Upper lobe of right lung (tissue), 1 donor: Measurements from ENCODE around the gene GCG. TPM values are rescaled to one million over a fixed set of nuclear protein-coding genes. Genes with fewer than 3 reads are reported as not detected.

Experiments
- ATAC-seq: fragments of 200-7000 bp; cut with Tn5 transposase; one replicate; pipeline ENCODE4 v1.9.1; 2020; ENCODE audit warnings: mild to moderate bottlenecking, moderate library complexity
- DNase-seq: peaks from one replicate; pipeline ENCODE4 v3.0.0-alpha.2; 2020
- H3K27ac ChIP-seq: fragments of 200-600 bp; one replicate; pipeline ENCODE4 v1.8.0; 2022
- H3K27me3 ChIP-seq: fragments of 200-600 bp; one replicate; pipeline ENCODE4 v1.8.0; 2022; ENCODE audit warnings: mild to moderate bottlenecking
- H3K36me3 ChIP-seq: fragments of 200-600 bp; one replicate; pipeline ENCODE4 v1.8.0; 2022
- H3K4me1 ChIP-seq: fragments of 200-600 bp; one replicate; pipeline ENCODE4 v1.8.0; 2022
- H3K4me3 ChIP-seq: fragments of 200-600 bp; one replicate; pipeline ENCODE4 v1.8.0; 2022; ENCODE audit warnings: mild to moderate bottlenecking
- H3K9me3 ChIP-seq: fragments of 200-600 bp; one replicate; pipeline ENCODE4 v1.8.0; 2022
- CTCF ChIP-seq: fragments of 200-600 bp; IDR thresholded peaks from one replicate; pipeline ENCODE4 v1.8.0; 2022; ENCODE audit warnings: antibody characterized with exemption
- intact Hi-C: fragments of 100-400 bp; cut with DNase I; formaldehyde crosslinking; loops from one replicate; pipeline ENCODE4 v1.11.0; 2022
- total RNA-seq: library from RNA; stranded (reverse); fragmentation: NEBNext Ultra II Directional; extraction: Animal tissue kit (Norgen Biotek cat#: 25700); gene quantifications from one replicate; pipeline ENCODE4 v1.2.1, GENCODE V29; 2021
- donor health status: DM: no; HTN: yes; CAD: no; lungs with severe emphysema.

Gene GCG
- total RNA-seq, 1 donor from 2014 or later: not detected

GRCh38 chr2:162164802-162165201, 12.8 kb upstream of the GCG start:
- intact Hi-C loops: no loop called here
- Histone ChIP-seq H3K36me3 (no peaks in the 10 kb centered on the region), H3K4me1 (no peaks in the 10 kb centered on the region), H3K27me3 (no peaks in the 10 kb centered on the region), H3K9me3 (no peaks in the 10 kb centered on the region), H3K27ac (no peak overlapping the region), H3K4me3 (no peak overlapping the region)
- ATAC-seq: no peak
- DNase-seq: no peak
- no peak for TF ChIP-seq CTCF

DNA sequence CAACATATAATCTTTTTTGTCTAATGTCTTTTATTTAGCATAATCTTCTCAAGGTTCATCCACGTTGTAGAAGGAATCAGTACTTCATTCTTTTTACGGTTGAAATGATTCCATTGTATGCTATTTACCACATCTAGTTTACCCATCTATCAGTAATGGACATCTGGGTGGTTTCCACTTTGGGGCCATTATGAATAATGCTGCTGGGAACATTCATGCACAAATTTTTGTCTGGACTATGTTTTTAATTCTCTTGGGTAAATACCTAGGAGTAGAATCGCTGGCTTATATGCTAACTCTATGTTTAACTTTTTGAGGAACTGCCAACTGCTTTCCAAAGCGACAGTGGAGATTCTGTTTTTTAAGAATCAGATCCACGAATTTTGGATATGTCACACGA, 7.4 kb upstream of the GCG start:
- intact Hi-C loops: no loop called here
- ATAC-seq (no peak), DNase-seq (no peak)
- TF ChIP-seq CTCF: no peak
- Histone ChIP-seq H3K9me3 (no peaks in the 10 kb centered on the region), H3K4me3 (no peak overlapping the region), H3K27ac (no peak overlapping the region), H3K36me3 (no peaks in the 10 kb centered on the region), H3K27me3 (no peaks in the 10 kb centered on the region), H3K4me1 (no peaks in the 10 kb centered on the region)

GRCh38 chr2:162156149-162156548, 4.1 kb upstream of the GCG start:
- no peak for DNase-seq
- Histone ChIP-seq H3K27ac (no peak overlapping the region), H3K36me3 (no peaks in the 10 kb centered on the region), H3K4me3 (no peak overlapping the region), H3K4me1 (no peaks in the 10 kb centered on the region), H3K27me3 (peaks cover 4% of the 10 kb centered on the region), H3K9me3 (no peaks in the 10 kb centered on the region)
- TF ChIP-seq CTCF: no peak
- no peak for ATAC-seq
- intact Hi-C loops: no loop called here

DNA sequence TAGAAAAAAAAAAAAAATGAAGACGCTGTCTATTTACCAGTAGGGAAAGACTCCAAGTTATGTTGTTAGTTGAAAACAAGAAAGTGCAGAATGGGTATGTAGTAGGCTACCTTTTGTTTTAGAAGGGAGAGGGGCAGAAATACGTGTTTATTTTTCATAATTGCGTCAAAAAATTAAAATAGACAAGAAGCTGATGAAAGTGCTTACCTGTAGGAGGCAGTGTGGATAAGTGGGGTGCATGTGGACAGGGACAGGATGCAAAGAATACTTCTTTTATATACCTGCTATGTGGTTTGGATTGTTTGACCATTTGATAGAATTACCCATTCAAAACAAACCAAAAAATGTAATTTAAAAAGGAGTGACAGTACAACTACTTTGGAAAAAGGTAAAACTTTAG, 3.0 kb upstream of the GCG start:
- Histone ChIP-seq H3K4me1 (no peaks in the 10 kb centered on the region), H3K27me3 (peaks cover 5% of the 10 kb centered on the region), H3K36me3 (no peaks in the 10 kb centered on the region), H3K27ac (no peak overlapping the region), H3K4me3 (no peak overlapping the region), H3K9me3 (no peaks in the 10 kb centered on the region)
- ATAC-seq (no peak), DNase-seq (no peak)
- intact Hi-C loops: no loop called here
- no peak for TF ChIP-seq CTCF

DNA sequence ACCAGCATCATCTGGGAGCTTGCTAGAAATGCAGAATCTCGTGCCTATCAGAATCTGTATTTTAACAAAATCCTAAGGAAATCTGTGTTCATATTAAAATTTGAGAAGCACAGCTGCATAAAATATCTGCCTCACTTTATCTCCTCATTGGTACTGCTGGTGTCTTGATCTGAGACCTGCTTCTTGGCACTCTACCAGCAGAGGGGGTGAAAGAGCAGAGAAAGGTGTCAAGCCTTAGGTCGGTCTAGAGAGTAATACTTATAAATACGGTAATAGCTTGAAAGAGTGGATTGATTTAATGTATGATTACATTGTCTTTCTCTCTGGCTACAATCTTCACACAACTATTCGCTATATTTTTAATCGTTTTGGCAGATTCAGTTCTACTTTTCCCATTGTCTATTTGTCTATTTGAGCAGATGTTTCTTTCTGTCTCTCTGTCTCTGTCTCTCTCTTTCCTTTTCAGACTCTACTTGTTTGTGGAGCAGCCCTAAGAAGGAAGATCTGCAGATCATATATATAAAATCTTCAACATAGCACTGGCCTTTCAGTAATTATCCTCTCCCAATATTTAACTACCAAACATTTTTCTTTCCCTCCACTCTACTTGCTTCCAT, 1.7 kb upstream of the GCG start:
- peak; percentile 70 for TF ChIP-seq CTCF
- peaks cover 16% of the 10 kb centered on the region for H3K27me3 ChIP-seq
- no peak overlapping the region for H3K4me3 ChIP-seq
- no peaks in the 10 kb centered on the region for H3K4me1 ChIP-seq
- H3K27ac ChIP-seq: no peak overlapping the region
- intact Hi-C loops: no loop called here
- H3K9me3 ChIP-seq: no peaks in the 10 kb centered on the region
- peak; percentile 89 for ATAC-seq
- H3K36me3 ChIP-seq: no peaks in the 10 kb centered on the region
- DNase-seq: no peak

- H3K27ac ChIP-seq: no peak overlapping the region
- H3K36me3 ChIP-seq: no peaks in the 10 kb centered on the region
- no peaks in the 10 kb centered on the region for H3K4me1 ChIP-seq
- H3K9me3 ChIP-seq: no peaks in the 10 kb centered on the region
- peaks cover 16% of the 10 kb centered on the region for H3K27me3 ChIP-seq
- ATAC-seq: no peak
- intact Hi-C loops: no loop called here
- no peak for TF ChIP-seq CTCF
- no peak overlapping the region for H3K4me3 ChIP-seq
- DNase-seq: no peak
Observed at GRCh38 chr2:162149940-162150339, 2.1 kb downstream of the GCG start.
